Measurements from ENCODE around the gene GARIN5B.
A peak's percentile ranks its signal among the peaks of the same experiment; 100 is the strongest.

Gene GARIN5B

DNA sequence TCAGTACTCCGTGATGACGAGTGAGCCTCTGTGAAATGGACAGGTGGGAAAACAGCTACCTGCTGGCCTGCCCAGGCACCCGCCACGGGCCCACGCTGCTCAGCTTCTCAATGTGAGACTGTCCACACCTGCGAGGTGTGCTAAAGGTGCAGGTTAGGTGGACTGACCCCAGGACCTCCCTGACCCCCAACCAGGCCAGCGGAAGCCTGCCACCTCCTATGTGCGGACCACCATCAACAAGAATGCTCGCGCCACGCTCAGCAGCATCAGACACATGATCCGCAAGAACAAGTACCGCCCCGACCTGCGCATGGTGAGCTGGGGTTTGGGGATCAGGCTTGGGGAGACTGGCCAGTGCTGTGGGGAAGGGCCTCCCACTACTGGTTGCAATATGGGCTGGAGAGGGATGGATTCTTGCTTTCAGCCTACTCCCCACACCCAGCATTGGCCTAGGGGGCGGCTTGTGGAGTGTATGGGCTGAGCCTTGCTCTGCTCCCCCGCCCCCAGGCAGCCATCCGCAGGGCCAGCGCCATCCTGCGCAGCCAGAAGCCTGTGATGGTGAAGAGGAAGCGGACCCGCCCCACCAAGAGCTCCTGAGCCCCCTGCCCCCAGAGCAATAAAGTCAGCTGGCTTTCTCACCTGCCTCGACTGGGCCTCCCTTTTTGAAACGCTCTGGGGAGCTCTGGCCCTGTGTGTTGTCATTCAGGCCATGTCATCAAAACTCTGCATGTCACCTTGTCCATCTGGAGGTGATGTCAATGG lies 24.9 kb upstream of the GARIN5B start:
- no peak for DNase-seq

DNA sequence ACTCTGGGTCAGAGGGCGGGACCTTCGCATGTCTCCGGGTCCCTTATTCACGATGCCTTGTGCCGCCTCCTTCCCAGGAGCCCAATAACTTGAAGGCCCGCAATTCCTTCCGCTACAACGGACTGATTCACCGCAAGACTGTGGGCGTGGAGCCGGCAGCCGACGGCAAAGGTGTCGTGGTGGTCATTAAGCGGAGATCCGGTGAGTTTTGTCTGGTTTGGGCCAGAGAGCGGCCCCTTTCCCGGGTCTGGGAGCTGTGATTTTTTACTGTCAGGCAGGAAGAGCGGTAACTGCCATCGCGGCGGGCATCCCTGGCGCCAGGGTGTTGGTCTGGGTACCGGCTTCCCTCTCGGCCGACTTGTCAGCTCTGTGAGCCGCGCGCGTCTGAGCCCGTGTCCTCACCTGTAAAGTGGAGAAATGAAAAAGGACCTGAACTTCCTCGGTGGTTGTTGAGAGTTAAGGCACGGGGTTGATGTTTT lies 23.5 kb upstream of the GARIN5B start:
- DNase-seq: no peak

DNA sequence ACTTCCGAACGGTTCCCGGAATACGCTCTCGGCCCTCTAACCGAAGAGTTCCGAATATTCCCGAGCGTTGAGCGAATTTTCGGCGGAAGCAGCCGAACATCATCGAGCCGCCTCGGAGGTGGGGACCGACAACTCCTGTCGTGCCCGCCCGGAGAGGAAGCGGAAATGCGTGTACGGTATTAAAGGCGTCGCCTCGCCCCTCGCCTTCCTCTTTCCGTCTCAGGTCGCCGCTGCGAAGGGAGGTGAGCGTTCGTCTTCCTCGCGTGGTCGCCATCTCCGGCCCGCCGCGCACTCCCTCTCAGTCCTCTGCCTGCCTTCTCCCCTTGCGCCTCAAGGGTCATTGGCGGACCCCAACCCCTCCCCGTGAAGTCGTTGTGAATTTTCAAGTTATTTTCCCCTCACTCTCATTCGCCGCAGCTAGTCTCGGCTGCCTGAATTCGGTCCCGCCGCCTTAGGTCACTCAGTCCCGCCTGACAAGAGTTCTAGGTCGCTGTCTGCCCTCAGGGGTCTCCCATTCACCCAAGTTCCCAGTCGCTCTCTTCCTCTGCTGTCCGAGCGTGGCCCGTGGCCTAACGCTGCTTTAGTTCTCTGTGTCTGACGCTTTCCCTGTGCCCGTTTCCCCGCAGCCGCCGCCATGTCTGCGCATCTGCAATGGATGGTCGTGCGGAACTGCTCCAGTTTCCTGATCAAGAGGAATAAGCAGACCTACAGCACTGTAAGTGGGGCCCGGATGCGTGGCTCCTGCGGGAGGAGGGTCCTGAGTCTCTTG lies 22.8 kb upstream of the GARIN5B start, which contains the start of gene RPL28:
Gene RPL28, plus strand, starts transcription at position 209 of the 769 bp plus-strand sequence. Its CDS starts 426 bp downstream, at position 635.
- peak; percentile 97 for DNase-seq

DNA sequence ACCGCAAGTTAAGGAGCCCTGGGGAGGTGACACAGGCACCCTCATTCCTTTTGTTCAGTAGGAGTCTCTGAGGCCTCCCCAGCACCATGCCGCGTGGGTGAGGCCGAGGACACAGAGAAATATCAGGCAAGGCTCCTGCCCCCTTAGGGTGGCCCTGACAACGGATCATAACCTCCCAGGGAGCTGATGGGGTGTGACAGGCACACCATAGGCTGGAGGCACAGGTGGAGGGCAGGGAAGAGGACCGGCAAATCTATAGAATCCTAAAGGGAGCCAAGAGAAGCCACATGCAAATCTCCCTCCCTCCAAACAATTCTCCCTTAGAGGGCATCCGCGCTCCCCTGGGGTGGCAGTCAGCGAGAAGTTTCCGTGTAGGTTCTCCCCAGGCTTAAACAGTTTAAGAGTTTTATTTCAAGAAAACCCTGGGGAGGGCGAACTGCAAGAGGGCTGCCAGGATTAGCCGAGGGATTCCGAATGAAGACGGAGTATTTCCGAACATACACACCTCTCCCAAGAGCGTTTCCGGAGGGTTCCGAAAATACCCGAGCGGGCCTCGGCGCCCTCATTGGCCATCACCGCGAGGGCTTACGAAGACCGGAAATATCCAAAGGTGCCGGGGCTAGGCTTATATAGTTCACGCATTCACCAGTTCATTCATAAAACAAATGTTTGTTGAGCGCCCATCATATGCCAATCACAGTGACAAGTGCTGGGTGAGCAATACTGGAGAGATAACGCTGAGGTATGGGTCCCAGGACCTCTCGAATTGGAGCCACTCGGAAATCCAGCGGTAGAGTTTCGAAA lies 22.1 kb upstream of the GARIN5B start:
- DNase-seq: peak; percentile 98

DNA sequence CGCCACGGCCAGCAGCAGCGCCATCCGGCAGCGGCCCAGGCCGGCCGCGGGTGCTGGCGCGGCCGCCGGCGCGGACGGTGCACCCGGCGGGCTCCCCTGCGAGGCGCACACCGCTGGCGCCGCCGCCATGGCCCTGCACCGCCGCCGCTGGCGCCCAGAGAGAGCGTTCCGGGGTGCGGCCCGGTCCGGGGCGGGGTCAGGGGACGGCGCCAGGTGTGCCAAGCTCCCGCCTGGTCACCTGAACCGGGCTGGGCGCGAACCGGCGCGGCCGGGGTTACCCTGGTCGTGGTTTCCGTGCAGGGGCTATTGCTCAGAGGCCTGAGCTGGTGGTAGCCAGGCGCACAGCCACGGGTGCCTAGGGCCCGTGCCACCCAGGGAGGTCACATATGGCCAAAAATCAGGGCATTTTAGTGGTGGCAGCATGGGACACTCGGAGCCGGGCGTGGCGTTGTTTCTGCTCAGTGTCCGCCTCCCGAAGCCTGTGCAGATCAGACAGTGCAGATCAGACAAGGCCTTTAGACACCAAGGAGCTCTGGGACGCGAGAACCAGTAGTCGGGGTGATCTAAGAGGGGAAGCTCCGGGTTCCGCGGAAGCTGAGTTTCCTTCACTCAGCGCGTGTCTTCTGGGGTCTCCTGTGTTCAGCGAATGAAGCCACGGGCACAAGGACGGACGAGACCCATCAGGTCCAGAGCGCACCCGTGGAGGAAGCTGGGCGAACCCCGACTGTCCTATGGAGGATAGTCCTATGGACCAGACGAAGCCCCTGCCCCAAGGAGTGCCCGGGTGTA lies 21.3 kb upstream of the GARIN5B start, which contains the start of gene TMEM238:
Gene TMEM238, minus strand, starts transcription at position 162 of the 789 bp plus-strand sequence. Its CDS starts 33 bp downstream, at position 129.
- no peak for DNase-seq

DNA sequence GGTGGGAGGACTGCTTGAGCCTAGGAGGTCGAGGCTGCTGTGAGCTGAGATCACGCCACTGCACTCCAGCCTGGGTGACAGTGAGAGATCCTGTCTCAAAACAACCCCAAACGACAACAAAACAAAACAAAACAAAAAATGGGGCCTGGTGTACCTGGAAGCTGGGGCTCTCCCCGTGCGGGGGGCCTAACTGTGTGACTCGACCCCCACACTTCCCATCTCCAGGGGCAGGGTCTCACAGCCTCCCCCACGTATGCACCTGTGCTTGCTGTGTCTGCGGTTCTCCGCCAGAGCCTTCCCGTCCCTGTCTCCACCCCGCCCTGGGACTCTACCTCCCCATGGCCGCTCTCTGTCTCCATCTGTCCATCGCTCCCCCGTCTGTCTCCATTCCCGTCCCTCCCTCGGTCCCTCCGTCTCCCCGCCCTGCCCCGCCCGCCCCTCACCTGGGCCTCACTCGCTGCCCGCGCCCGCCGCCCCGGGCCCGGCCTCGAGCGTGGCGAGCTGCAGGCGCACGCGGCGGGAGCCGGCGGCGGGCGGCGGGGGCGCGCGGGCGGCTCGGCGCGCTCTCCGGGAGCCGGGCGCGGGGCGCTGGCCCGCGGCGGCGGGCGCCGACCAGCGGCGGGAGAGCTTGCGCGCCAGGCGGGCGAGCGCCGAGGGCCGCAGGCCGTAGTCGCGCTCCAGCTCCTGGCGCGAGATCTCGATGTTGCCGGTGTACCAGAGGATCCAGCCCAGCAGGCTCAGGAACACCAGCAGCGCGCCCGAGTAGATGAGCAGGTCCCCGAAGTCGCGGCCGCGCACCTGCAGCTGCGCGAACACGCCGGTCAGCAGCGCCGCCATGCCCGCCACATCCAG lies 20.4 kb upstream of the GARIN5B start:
- DNase-seq: no peak

DNA sequence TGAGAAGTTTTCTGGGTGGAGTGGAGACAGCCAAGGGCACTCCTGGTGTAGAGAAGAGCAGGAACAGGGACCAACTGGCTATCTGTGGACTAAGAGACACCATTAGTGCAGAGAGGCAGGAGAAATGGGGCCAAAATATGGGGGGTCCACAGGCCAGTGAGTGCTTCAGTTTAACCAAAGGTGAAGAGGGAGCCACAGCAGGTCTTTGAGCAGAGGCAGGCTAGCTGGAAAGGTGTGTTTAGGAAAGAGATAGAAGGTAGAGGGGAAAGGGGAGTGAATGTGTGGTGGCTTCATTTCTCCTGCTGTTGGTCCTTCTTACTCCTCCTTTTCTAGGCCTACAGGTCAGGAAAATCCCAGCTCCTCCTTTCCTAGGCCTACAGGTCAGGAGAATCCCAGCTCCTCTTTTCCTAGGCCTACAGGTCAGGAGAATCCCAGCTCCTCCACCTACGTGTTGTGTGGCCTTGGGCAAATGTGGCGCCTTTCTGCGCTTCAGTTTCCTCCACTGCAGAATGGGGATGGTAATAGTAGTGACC lies 19.5 kb upstream of the GARIN5B start:
- DNase-seq: no peak

DNA sequence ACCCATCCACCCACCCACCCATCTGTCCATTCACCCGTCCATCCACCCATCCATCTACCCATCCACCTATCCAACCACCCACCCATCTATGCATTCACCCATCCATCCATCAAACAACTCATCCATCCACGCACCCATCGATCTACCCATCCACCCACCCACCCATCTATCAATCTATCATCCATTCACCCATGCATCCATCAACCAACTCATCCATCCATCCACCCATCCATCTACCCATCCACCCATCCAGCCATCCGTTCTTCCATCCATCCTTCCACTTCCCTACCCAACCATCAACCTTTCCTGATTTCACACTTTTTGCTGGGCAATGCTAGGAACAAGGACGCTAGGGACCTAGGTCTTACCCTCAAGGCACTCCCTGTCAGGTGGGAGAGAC lies 19.0 kb upstream of the GARIN5B start:
- DNase-seq: no peak

DNA sequence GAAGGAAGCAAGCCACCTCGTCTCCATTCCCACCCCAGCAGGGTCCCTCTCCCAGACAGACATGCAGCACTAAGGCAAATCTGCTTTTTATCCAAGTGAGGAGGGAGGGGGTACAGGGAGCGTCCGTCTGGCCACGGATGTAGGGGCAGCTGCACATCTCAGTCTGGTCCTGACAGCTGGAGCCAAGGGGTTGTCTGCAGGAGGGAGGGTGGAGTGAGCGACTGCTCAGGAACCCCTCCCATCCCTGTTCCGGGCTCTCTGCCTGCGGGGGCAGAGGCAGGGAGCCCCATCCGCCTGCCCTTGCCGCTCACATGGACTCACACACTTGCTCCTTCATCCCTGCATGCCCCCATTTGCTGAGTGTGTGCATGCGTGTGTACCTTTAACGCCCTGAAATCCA lies 16.1 kb upstream of the GARIN5B start:
- DNase-seq: no peak

DNA sequence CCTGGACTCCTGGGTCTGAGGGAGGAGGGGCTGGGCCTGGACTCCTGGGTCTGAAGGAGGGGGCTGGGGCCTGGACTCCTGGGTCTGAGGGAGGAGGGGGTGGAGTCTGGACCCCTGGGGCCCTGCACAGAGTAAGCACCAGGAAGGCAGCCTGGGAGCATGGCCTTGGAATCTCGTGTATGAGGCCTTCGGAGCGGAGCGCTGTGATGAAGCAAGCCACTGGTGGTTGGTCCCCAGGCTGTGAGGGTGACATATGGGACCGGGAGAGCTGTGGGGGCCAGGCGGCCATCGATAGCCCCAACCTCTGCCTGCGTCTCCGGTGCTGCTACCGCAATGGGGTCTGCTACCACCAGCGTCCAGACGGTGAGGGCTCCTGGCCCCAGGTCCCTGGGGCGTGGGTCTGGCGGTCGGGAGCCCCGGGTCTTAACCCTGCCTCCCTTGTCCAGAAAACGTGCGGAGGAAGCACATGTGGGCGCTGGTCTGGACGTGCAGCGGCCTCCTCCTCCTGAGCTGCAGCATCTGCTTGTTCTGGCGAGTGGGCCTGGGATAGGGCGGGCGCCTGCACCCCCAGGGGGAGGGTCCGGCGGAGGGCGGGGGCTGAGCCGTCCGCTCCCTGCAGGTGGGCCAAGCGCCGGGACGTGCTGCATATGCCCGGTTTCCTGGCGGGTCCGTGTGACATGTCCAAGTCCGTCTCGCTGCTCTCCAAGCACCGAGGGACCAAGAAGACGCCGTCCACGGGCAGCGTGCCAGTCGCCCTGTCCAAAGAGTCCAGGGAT lies 14.5 kb upstream of the GARIN5B start:
- no peak for DNase-seq

DNA sequence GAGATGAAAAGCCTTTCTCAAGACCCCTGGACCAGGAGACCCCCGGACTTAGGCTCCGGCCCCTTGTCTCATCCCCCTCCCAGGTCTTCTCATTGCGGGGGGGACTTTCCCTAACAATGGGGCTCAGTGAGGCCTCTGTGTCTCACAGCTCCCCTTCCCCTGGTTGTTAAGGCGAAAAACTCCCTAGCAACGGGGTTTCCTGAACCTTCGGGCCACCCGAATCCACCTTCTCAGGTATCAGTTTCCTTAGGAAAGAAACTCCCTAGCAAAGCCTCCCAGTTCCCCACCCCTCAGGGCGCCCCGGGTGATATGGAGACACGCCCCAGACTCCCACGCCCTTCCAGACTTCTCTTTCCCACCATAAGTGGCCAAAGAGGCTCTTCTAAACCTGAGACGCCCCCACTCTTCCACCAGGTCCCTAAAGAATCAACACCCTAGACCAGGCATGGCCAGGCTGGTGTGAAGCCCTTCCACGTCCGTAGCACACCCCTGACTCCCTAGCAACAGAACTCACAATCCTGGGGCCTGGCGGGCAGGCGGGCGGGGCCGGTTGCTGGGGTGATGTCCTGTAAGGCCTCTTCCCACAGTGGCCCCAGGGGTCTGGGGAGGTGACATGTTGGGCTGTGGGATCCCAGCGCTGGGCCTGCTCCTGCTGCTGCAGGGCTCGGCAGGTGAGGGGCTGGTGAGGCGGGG lies 13.3 kb upstream of the GARIN5B start, which contains the start of gene TMEM190:
Gene TMEM190, plus strand, starts transcription at position 586 of the 693 bp plus-strand sequence. Its CDS starts 28 bp downstream, at position 614.
- no peak for DNase-seq

DNA sequence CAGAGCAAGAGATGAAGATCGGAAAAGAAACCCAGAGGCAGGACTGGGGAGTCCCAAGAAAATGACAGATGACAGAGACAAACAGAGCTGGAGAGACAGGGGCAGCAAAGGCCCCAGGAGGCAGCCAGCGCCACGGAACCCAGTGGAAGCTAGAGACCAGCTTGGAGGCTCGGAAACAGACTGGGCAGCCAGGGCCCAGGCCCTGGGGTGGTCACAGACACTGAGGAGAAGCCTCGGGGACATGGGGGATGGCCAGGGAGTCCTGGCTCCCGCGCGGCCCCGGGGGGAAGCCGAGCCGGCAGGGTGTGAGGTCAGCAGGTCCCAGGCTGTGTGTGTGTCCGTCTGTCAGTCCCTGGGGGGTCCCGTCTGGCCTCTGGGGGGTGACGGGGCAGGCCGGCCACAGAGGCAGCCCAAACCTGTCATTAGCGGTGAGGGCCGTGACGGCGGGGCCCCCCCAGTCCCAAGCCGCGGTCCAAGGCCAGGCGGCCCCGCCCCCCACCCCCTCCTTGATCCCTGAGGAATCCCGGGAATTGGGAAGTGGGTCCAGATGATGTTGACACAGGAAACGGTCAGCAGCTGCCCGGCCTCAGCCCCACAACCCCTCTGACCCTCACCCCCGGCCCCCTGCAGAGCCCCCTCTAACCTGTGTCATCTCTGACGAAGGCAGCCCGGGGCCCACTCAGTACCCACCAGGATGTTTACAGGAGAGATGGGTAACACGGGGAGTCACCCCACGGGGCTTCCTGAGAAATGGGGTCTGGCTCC lies 11.1 kb upstream of the GARIN5B start:
- DNase-seq: no peak

DNA sequence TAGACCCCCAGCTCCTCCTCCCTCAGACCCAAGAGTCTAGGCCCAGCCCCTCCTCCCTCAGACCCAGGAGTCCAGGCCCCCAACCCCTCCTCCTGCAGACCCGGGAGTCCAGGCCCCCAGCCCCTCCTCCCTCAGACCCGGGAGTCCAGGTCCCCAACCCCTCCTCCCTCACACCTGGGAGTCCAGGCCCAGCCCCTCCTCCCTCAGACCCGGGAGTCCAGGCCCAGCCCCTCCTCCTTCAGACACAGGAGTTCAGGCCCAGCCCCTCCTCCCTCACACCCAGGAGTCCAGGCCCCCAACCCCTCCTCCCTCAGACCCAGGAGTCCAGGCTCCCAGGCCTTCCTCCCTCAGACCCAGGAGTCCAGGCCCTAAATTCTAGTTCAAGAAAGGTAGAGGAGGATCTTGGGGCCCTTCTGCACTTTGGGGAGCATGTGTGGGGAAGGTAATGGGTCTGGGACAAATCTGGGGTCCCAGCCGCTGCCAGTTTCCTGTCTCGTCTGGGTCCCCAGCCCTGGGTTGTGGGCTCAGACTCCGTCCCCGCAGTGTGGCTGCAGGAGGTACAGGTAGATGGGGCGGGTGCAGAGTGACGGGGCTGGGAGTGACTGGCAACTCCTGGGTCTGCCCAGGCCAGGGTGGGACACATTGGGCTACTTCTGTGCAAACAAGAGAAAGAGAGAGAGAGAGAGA lies 10.4 kb upstream of the GARIN5B start:
- no peak for DNase-seq

DNA sequence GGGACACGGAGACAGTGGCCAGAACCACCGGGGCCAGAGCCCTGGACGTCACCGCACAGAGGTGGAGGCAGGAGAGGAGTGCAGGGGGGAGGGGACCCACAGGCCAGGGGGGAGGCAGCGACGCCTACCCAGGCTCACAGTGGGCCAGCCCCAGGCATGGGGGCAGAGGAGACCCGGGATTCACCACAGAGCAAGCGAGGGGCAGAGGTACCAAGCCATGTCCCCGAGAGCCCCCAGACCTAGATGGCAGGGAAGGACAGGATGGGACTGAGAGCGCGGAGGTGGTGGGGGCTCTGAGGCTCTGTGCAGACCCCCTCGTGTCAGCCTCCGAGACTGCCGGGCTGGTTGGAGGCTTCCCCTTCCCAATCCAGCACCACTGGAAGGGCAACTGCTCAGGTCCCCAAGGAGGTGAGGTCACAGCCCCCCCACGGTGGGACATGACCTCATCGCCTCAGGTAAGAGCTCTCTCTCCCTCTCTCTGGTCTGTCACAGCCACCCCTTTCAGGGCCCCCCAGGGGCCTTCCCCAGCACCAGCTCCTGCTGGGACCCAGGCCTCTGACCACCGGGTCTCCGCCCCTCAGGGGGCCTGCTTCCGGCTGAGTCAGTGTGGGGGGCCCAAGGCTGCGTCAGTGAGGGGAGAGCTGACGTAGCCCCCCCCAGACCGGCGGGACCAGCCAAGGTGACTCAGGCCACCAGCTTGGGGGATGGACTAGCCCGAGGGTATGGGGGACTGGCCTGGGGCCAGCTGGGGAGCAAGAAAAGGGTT lies 9.4 kb upstream of the GARIN5B start:
- no peak for DNase-seq

DNA sequence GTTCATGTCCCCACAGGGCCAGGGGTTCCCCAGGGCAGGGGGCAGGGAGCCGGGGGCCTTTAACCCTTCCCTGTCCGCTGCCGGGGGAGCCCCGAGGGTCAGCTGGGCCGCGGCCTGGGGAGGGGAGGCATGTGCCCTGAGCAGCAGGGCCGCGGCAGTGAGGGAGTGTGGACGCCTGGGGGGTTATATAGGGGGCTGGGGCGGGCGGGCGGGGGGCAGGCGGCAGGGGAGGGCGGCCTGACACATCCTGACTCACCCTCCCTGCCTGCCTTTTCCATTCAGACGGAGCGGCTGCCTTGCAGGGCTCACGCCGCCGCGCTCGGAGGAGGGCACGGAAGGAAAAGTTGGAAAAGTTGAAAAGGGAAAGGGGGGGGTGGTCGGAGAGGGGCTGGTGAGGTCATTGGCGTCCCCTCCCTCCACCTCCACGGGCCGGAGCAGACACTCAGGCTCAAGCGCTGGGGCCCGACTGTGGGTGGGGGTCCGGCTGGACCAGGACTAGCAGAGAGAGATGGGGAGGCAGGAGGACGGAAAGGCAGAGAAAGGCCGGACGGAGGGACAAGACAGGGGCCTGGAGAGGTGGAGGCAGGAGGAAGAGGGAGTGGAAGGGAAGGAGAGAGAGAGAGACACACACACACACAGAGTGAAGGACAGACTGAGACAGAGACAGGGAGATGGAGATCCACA lies 7.4 kb upstream of the GARIN5B start, which contains the start of gene IL11:
Gene IL11, minus strand, starts transcription at position 159 of the 684 bp plus-strand sequence. Its CDS starts 153 bp downstream, at position 6.
- DNase-seq: no peak

DNA sequence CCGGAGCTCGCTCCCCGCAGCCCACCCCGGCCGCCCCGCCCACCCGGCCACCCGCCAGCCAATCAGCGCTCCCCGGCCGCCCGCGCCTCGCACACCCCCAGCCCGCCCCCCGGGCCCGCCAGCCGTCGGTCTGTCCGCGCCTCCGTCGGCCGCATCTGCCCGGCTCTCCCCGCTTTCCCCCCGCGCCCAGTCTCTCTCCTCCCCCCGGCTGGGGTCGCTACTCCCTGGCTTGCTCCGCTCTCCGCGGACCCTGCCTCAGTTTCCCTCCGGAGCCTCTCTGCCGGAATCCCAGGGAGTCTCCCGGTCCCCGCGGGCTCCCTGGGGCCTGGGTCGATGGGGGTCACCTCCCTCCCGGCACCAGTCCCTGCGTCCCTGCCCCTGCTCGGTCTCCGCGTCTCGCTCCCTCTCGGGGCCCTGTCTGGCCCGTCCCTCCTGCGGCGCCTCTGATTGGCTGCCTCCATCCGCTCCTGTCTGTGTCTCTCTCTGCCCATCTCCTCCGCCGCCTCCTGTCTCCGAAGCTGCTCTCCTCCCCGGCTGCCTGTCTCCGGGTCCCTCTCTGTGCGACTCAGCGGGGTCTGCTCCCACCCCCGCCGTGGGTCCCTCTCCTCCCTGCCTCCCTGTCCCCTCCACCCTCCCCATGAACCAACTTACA lies 6.7 kb upstream of the GARIN5B start:
- no peak for DNase-seq
